DOHH2 (cell line): ENCODE results near the gene SMOC1.

Experiments used
- H3F3A ChIP-seq: fragments of 200-600 bp; sonication (generic), shearing (Covaris generic); 2 replicates; pipeline ENCODE4 v1.6.0; 2016; ENCODE audit warnings: antibody characterized with exemption, mild to moderate bottlenecking; ENCODE audit not compliant: control insufficient read depth, insufficient read depth
- H3K27ac ChIP-seq: fragments of 200-600 bp; sonication (generic); 2 replicates; pipeline ENCODE4 v1.5.1; 2014; ENCODE audit warnings: low read depth, mild to moderate bottlenecking, low read length, moderate library complexity
- H3K27me3 ChIP-seq: fragments of 200-600 bp; sonication (generic); 2 replicates; pipeline ENCODE4 v1.6.1; 2014; ENCODE audit warnings: mild to moderate bottlenecking, low read length, mixed read lengths; ENCODE audit not compliant: control insufficient read depth
- H3K36me3 ChIP-seq: fragments of 200-600 bp; sonication (generic); 2 replicates; pipeline ENCODE4 v1.6.1; 2014; ENCODE audit warnings: mild to moderate bottlenecking, low read length, moderate library complexity, mixed read lengths; ENCODE audit not compliant: control insufficient read depth
- H3K4me1 ChIP-seq: fragments of 200-600 bp; sonication (generic); 2 replicates; pipeline ENCODE4 v1.6.1; 2014; ENCODE audit warnings: mild to moderate bottlenecking, low read length, mixed read lengths; ENCODE audit not compliant: control insufficient read depth
- H3K4me2 ChIP-seq: fragments of 200-600 bp; sonication (generic); 2 replicates; pipeline ENCODE4 v1.6.0; 2014; ENCODE audit warnings: mild to moderate bottlenecking, low read length, moderate library complexity
- H3K4me3 ChIP-seq: fragments of 200-600 bp; sonication (generic); 2 replicates; pipeline ENCODE4 v1.5.1; 2014; ENCODE audit warnings: mild to moderate bottlenecking, low read length, mixed read lengths
- H3K79me2 ChIP-seq: fragments of 200-600 bp; sonication (generic); 2 replicates; pipeline ENCODE4 v1.6.1; 2014; ENCODE audit warnings: mild to moderate bottlenecking, low read length, mixed read lengths; ENCODE audit not compliant: control insufficient read depth
- H3K9me2 ChIP-seq: fragments of 200-600 bp; sonication (generic); replicated peaks from 2 replicates; pipeline ENCODE4 v1.6.1; 2014; ENCODE audit warnings: mild to moderate bottlenecking, low read length, mixed read lengths; ENCODE audit not compliant: control insufficient read depth
- H3K9me3 ChIP-seq: fragments of 200-600 bp; sonication (generic); 2 replicates; pipeline ENCODE4 v1.6.1; 2014; ENCODE audit warnings: antibody characterized with exemption, low read length, mixed read lengths; ENCODE audit not compliant: control insufficient read depth, insufficient read depth
- H4K20me1 ChIP-seq: fragments of 200-600 bp; sonication (generic); 2 replicates; pipeline ENCODE4 v1.6.0; 2014; ENCODE audit warnings: low read depth, mild to moderate bottlenecking, antibody characterized with exemption, low read length, moderate library complexity; ENCODE audit not compliant: control insufficient read depth, insufficient read depth
- EZH2phosphoT487 ChIP-seq: fragments of 200-600 bp; sonication (generic); IDR thresholded peaks from 2 replicates; pipeline ENCODE4 v1.6.1; 2017; ENCODE audit warnings: borderline replicate concordance, mild to moderate bottlenecking, antibody characterized with exemption, low read length, moderate library complexity, mixed read lengths
- TF ChIP-seq, protein P1 (sequence below): fragments of 200-600 bp; sonication (generic); IDR thresholded peaks from one replicate; pipeline ENCODE4 v1.5.1; 2014; ENCODE audit warnings: antibody characterized with exemption, mild to moderate bottlenecking, low read depth, low read length; ENCODE audit not compliant: poor library complexity, severe bottlenecking

Gene SMOC1

DNA sequence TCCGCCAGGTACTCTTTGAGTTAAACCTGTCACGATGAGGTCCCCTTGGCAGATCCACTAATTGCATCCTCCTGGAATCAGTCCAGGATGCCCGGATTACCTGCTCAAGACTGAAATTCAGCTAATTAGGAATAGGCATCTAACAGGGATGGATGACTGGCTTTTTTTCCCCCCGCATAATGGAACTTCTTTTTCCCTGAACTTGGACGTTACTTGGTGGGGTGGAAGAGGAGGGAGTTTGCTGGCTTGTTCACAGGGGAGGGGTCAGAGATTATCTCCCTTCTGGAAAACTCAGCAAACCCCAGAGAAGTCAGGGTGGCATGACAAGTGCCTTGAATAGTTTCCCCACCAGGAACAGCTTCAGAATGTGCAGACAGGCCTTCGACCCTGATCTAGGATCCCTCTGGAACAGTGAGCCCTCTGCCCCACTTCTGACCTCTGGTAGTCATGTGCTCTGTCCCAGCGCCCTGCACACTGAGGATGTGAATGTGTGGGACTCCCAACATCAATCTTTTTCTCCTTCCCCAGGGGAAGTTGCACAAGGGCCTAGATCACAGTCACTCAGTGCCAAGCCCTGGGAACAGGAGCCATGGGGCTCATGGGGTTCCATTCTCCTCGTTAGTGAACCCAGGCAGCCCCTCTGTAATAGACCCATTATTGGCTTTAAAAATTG is 142.5 kb downstream of the SMOC1 start:
- Histone ChIP-seq H3K4me3 (no peak overlapping the region), H3K27me3 (peaks cover 34% of the 10 kb centered on the region), H3F3A (no peaks in the 10 kb centered on the region), H4K20me1 (no peaks in the 10 kb centered on the region), H3K9me2 (no peaks in the 10 kb centered on the region), H3K4me2 (no peak overlapping the region), H3K79me2 (no peaks in the 10 kb centered on the region), H3K36me3 (no peaks in the 10 kb centered on the region), H3K27ac (no peak overlapping the region), H3K9me3 (no peaks in the 10 kb centered on the region), H3K4me1 (no peaks in the 10 kb centered on the region)
- TF ChIP-seq EZH2phosphoT487 = no peak
- TF ChIP-seq, protein P1, sequence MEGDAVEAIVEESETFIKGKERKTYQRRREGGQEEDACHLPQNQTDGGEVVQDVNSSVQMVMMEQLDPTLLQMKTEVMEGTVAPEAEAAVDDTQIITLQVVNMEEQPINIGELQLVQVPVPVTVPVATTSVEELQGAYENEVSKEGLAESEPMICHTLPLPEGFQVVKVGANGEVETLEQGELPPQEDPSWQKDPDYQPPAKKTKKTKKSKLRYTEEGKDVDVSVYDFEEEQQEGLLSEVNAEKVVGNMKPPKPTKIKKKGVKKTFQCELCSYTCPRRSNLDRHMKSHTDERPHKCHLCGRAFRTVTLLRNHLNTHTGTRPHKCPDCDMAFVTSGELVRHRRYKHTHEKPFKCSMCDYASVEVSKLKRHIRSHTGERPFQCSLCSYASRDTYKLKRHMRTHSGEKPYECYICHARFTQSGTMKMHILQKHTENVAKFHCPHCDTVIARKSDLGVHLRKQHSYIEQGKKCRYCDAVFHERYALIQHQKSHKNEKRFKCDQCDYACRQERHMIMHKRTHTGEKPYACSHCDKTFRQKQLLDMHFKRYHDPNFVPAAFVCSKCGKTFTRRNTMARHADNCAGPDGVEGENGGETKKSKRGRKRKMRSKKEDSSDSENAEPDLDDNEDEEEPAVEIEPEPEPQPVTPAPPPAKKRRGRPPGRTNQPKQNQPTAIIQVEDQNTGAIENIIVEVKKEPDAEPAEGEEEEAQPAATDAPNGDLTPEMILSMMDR = no peak

DNA sequence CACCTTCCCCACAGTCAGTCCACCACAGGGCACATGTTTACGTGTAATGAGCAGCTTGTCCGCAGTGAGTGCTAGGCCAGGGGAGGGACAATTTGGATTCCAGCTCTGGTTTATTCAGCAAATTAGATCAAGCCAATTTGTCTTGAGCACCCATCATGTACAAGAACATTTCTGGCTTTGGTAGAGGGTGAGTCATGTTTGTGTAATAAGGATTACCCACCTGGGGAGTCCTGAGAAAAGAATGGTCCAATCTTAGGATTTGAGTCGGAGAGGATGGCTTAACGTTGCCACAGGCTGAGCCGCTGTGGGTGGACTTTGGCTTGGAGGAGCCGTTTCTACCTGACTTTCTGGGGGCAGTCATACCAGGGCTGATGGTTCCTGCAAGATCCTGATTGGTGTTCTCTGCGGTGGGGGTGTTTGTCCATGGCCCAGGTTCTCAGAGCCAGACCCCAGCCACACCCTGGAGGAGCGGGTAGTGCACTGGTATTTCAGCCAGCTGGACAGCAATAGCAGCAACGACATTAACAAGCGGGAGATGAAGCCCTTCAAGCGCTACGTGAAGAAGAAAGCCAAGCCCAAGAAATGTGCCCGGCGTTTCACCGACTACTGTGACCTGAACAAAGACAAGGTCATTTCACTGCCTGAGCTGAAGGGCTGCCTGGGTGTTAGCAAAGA is 143.7 kb downstream of the SMOC1 start:
- Histone ChIP-seq H3F3A (no peaks in the 10 kb centered on the region), H3K79me2 (no peaks in the 10 kb centered on the region), H3K4me1 (no peaks in the 10 kb centered on the region), H3K36me3 (no peaks in the 10 kb centered on the region), H3K9me3 (no peaks in the 10 kb centered on the region), H3K27me3 (peaks cover 28% of the 10 kb centered on the region), H3K4me3 (no peak overlapping the region), H4K20me1 (no peaks in the 10 kb centered on the region), H3K4me2 (no peak overlapping the region), H3K27ac (no peak overlapping the region), H3K9me2 (no peaks in the 10 kb centered on the region)
- TF ChIP-seq EZH2phosphoT487 = no peak
- TF ChIP-seq, protein P1 = no peak

DNA sequence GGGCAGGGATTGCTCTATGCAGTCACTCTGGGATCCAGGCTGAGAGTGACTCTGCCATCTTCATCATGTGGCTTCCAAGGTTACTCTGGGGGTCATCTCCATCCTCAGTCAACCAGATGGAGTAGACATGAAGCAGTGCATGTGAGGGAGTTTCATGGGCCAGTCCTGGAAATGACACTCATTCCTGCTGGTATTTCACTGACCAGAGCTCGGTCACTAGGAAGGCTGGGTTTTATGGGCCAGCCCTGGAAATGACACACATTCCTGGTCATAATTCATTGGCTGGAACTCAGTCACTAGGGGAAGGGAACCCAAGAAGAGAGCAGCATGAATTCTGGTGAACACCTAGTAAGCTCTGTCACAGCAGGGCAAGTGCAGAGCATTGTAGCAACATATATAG is 144.7 kb downstream of the SMOC1 start:
- Histone ChIP-seq H3K4me3 (no peak overlapping the region), H3K4me1 (no peaks in the 10 kb centered on the region), H3K9me3 (no peaks in the 10 kb centered on the region), H3K4me2 (no peak overlapping the region), H3K79me2 (no peaks in the 10 kb centered on the region), H3F3A (no peaks in the 10 kb centered on the region), H4K20me1 (no peaks in the 10 kb centered on the region), H3K36me3 (no peaks in the 10 kb centered on the region), H3K27ac (no peak overlapping the region), H3K27me3 (peaks cover 18% of the 10 kb centered on the region), H3K9me2 (no peaks in the 10 kb centered on the region)
- no peak for TF ChIP-seq EZH2phosphoT487
- TF ChIP-seq, protein P1 = no peak
